GM23248 (cell line): Measurements from ENCODE around the gene RNF34. TPM values are rescaled to one million over a fixed set of nuclear protein-coding genes. Genes with fewer than 3 reads are reported as not detected.
A peak's percentile ranks its signal among the peaks of the same experiment; 100 is the strongest.

Source experiments
- DNase-seq: peaks from one replicate; pipeline ENCODE4 v3.0.0-alpha.2; 2015
- H2AFZ ChIP-seq: fragments of 200-600 bp; sonication (generic); 2 replicates; pipeline ENCODE4 v1.6.1; 2016; ENCODE audit warnings: antibody characterized with exemption
- H3F3A ChIP-seq: fragments of 200-600 bp; sonication (generic); 2 replicates; pipeline ENCODE4 v1.6.1; 2016; ENCODE audit warnings: mild to moderate bottlenecking, antibody characterized with exemption, mixed run types; ENCODE audit not compliant: insufficient read depth
- H3K27ac ChIP-seq: fragments of 200-600 bp; sonication (generic); 2 replicates; pipeline ENCODE4 v1.5.1; 2016; ENCODE audit warnings: mild to moderate bottlenecking
- H3K27me3 ChIP-seq: fragments of 200-600 bp; sonication (generic); replicated peaks from 2 replicates; pipeline ENCODE4 v1.6.1; 2016; ENCODE audit warnings: mild to moderate bottlenecking; ENCODE audit not compliant: insufficient read depth
- H3K36me3 ChIP-seq: fragments of 200-600 bp; sonication (generic); 2 replicates; pipeline ENCODE4 v1.6.1; 2016; ENCODE audit warnings: low read depth, mild to moderate bottlenecking
- H3K4me1 ChIP-seq: fragments of 200-600 bp; sonication (generic); 2 replicates; pipeline ENCODE4 v1.6.1; 2016; ENCODE audit warnings: mild to moderate bottlenecking; ENCODE audit not compliant: insufficient read depth
- H3K4me2 ChIP-seq: fragments of 200-600 bp; sonication (generic); one replicate; pipeline ENCODE4 v1.6.1; 2016; ENCODE audit warnings: mild to moderate bottlenecking; ENCODE audit not compliant: unreplicated experiment
- H3K4me3 ChIP-seq: fragments of 200-600 bp; sonication (generic); 2 replicates; pipeline ENCODE4 v1.5.1; 2016; ENCODE audit warnings: mild to moderate bottlenecking
- H3K79me2 ChIP-seq: fragments of 200-600 bp; sonication (generic); 2 replicates; pipeline ENCODE4 v1.6.1; 2016; ENCODE audit warnings: mild to moderate bottlenecking; ENCODE audit not compliant: insufficient read depth
- H3K9ac ChIP-seq: fragments of 200-600 bp; sonication (generic); 2 replicates; pipeline ENCODE4 v1.6.1; 2016; ENCODE audit warnings: mild to moderate bottlenecking
- H3K9me2 ChIP-seq: fragments of 200-600 bp; sonication (generic); 2 replicates; pipeline ENCODE4 v1.6.1; 2016; ENCODE audit warnings: mixed run types, mild to moderate bottlenecking, moderate library complexity; ENCODE audit not compliant: insufficient read depth
- H3K9me3 ChIP-seq: fragments of 200-600 bp; sonication (generic); one replicate; pipeline ENCODE4 v1.6.1; 2017; ENCODE audit warnings: low read depth
- H4K20me1 ChIP-seq: fragments of 200-600 bp; sonication (generic); 2 replicates; pipeline ENCODE4 v1.6.0; 2016; ENCODE audit not compliant: insufficient read depth
- EZH2 ChIP-seq: fragments of 200-600 bp; sonication (generic); IDR thresholded peaks from 2 replicates; pipeline ENCODE4 v1.6.1; 2018; ENCODE audit warnings: antibody characterized with exemption, mild to moderate bottlenecking; ENCODE audit not compliant: insufficient read depth, poor library complexity, severe bottlenecking
- EZH2phosphoT487 ChIP-seq: fragments of 200-600 bp; sonication (generic); IDR thresholded peaks from 2 replicates; pipeline ENCODE4 v1.6.1; 2018; ENCODE audit warnings: antibody characterized with exemption, moderate library complexity, mild to moderate bottlenecking, low read depth; ENCODE audit not compliant: insufficient read depth
- WGBS, 2 experiments: methylation state at CpG; one replicate each; pipeline ENCODE4 v1.1.6; 2015 to 2017; ENCODE audit warnings: low lambda C conversion rate in 2 of 2, low coverage in 1 of 2; ENCODE audit errors: missing lambda C conversion rate in 2 of 2; 5-methylcytosine and 5-hydroxymethylcytosine counted together
- in situ Hi-C: fragments of 300-500 bp; cut with MboI; formaldehyde crosslinking; loops from 2 replicates; pipeline ENCODE4 v1.15.0; 2020
- polyA plus RNA-seq: library from polyadenylated mRNA; unstranded; fragments of >200 nt; fragmentation: Nextera tagmentation; extraction: Ambion mirVana; gene quantifications from 2 replicates; pipeline ENCODE4 v1.2.1, GENCODE V29; 2016
- total RNA-seq: library from RNA; depleted of rRNA; stranded (reverse); fragments of >200 nt; shearing (Covaris generic); gene quantifications from 2 replicates; pipeline ENCODE4 v1.2.3, GENCODE V29; 2014

Gene RNF34
- total and polyA plus RNA-seq, 2 experiments from 2014 or later, result 42.8 to 48.2 TPM

DNA sequence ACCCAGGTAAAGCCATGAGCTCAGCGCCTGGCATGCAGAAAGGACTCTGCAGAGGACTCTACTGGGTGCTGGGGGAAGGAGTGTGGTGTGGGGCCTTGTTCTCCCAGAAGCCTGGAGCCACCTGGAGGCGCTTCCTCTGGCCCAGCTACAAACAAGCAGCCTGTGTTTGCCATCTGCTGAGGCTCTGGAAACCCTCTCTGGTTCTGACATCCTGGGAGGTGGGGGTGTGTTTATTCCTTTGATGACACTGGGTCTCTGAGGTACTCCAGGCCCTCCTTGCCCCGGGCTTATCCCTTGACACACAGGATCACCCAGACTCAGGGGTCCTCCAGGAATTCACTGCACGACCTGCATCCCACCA is 44.9 kb downstream of the RNF34 start:
- in situ Hi-C loops, result loop anchor here (25.0 kb wide), 1 partner anchor 108 kb away; no protein-coding TSS in a partner anchor
- TF ChIP-seq EZH2phosphoT487 (no peak), EZH2 (no peak)
- 87 to 93% methylated on average over 4 of the region's 4 CpGs for WGBS, 2 experiments

DNA sequence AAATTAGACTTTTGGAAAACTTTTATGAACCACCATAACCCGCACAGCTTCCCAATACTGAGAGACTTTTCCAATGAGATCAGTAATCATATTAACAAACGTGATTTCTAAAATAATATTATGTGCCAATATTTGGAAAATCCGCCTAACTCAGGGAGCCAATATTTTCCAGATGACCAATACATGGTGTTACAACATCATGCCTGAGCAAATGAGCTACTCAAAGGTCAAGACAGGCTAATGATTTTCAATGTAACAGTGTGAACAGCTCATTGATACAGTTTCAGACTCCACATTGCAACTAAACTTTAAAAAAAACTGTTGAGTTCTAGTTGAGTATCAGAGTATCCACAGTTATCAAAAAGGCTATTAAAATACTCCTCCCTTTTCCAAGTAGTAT is 46.8 kb downstream of the RNF34 start:
- DNase-seq, result peak; percentile 44
- H3K4me3 ChIP-seq, result no peak overlapping the region
- 33 to 42% methylated on average over 3 of the region's 3 CpGs for WGBS, 2 experiments
- peaks cover 6% of the 10 kb centered on the region for H3K79me2 ChIP-seq
- H3K4me1 ChIP-seq, result peaks cover 12% of the 10 kb centered on the region
- no peak overlapping the region for H3K27ac ChIP-seq
- H3F3A ChIP-seq, result peaks cover 6% of the 10 kb centered on the region; the same call in 1 of the 2 replicates
- H3K9me2 ChIP-seq, result no peaks in the 10 kb centered on the region
- no peaks in the 10 kb centered on the region for H3K9me3 ChIP-seq
- TF ChIP-seq EZH2phosphoT487 (no peak), EZH2 (no peak)
- in situ Hi-C loops, result loop anchor here (25.0 kb wide), 1 partner anchor 109 kb away; no protein-coding TSS in a partner anchor
- no peak overlapping the region for H3K9ac ChIP-seq
- no peak overlapping the region for H3K4me2 ChIP-seq
- H4K20me1 ChIP-seq, result no peaks in the 10 kb centered on the region
- H3K27me3 ChIP-seq, result no peaks in the 10 kb centered on the region
- no peaks in the 10 kb centered on the region for H3K36me3 ChIP-seq
- H2AFZ ChIP-seq, result no peak overlapping the region

More for the DNA sequence above, 44.9 kb downstream of the RNF34 start:
- Histone ChIP-seq H3K4me2 (no peak overlapping the region), H2AFZ (no peak overlapping the region), H3K9ac (no peak overlapping the region), H3K27ac (no peak overlapping the region), H3K36me3 (0 out of 2 replicates have a peak, but pooled peaks cover 4% of the 10 kb centered on the region), H3K4me1 (peaks cover 7% of the 10 kb centered on the region; the same call in 1 of the 2 replicates), H4K20me1 (no peaks in the 10 kb centered on the region), H3K9me2 (no peaks in the 10 kb centered on the region), H3K9me3 (no peaks in the 10 kb centered on the region), H3K79me2 (peaks cover 6% of the 10 kb centered on the region), H3K27me3 (no peaks in the 10 kb centered on the region), H3K4me3 (no peak overlapping the region), H3F3A (no peaks in the 10 kb centered on the region)
- no peak for DNase-seq

DNA sequence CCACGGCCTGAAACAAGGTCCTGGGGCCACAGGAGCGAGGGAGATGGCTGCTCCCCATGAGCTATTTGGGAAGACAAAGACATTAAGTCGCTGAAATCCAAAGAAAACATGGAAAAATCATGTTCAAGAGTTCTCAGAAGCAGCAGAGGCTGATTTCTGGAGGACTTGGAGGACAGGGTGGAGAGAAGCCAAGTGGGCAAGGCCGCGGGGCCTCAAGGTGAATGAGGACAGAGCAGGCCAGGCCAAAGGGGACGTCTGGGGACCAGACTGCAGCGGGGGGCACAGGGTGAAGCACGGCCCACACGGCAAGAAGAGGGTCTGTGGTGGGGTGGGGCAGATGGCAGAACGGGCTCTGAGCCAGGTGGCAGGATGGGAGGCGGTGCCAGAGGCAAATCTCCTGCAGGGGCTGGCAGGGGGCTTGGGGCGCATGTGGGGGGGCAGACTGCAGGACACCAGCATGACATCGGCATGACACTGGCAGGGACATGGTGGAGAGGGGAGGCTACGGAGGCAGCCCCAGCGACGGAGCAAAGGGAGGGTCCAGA is 48.9 kb downstream of the RNF34 start:
- in situ Hi-C loops, result loop anchor here (25.0 kb wide), 1 partner anchor 112 kb away; no protein-coding TSS in a partner anchor
- 84 to 89% methylated on average over 15 to 16 of the region's 16 CpGs for WGBS, 2 experiments
- Histone ChIP-seq H3K9me2 (no peaks in the 10 kb centered on the region), H3K27me3 (no peaks in the 10 kb centered on the region), H3K27ac (no peak overlapping the region), H3K36me3 (no peaks in the 10 kb centered on the region), H3K9ac (no peak overlapping the region), H2AFZ (no peak overlapping the region), H3K9me3 (no peaks in the 10 kb centered on the region), H3K4me2 (no peak overlapping the region), H3K4me3 (no peak overlapping the region), H4K20me1 (no peaks in the 10 kb centered on the region), H3F3A (peaks cover 9% of the 10 kb centered on the region; the same call in 1 of the 2 replicates), H3K79me2 (peaks cover 15% of the 10 kb centered on the region), H3K4me1 (peaks cover 21% of the 10 kb centered on the region)
- TF ChIP-seq EZH2 (no peak), EZH2phosphoT487 (no peak)
- DNase-seq, result no peak

DNA sequence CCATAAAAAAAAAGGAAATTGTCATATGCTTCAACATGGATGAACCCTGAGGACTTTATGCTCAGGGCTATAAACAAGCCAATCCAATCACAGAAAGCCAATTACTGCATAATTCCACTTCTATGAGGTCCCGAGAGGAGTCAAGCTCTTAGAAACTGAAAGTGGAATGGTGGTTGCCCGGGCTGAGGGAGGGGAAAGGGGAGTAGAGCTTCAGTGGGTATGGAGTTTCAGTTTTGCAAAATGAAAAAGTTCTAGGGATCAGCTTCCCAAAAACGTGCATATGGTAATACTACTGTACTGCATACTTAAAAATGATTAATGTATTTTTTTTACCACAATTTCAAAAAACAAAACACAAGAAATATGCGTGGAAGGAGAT is 52.0 kb downstream of the RNF34 start:
- no peaks in the 10 kb centered on the region for H3K9me3 ChIP-seq
- no peaks in the 10 kb centered on the region for H4K20me1 ChIP-seq
- in situ Hi-C loops, result no loop called here
- TF ChIP-seq EZH2phosphoT487, result no peak
- no peak for TF ChIP-seq EZH2
- no peaks in the 10 kb centered on the region for H3K9me2 ChIP-seq
- no peaks in the 10 kb centered on the region for H3K27me3 ChIP-seq
- H3K4me3 ChIP-seq, result peak overlapping the region; percentile 70
- H3K9ac ChIP-seq, result peak overlapping the region; percentile 78
- H3K4me1 ChIP-seq, result peaks cover 14% of the 10 kb centered on the region
- 3 to 4% methylated on average over 4 of the region's 4 CpGs for WGBS, 2 experiments
- no peaks in the 10 kb centered on the region for H3K36me3 ChIP-seq
- peak overlapping the region; percentile 97 for H3K4me2 ChIP-seq
- DNase-seq, result peak; percentile 62
- H3F3A ChIP-seq, result peaks cover 9% of the 10 kb centered on the region; the same call in 1 of the 2 replicates
- peak overlapping the region; percentile 65 for H3K27ac ChIP-seq
- peak overlapping the region; percentile 72 for H2AFZ ChIP-seq
- H3K79me2 ChIP-seq, result peaks cover 44% of the 10 kb centered on the region
